Muscle of leg (tissue), 11 donors: ENCODE measurements around the gene KMO. TPM values are rescaled to one million over a fixed set of nuclear protein-coding genes. Genes with fewer than 3 reads are reported as not detected.
A peak's percentile ranks its signal among the peaks of the same experiment; 100 is the strongest.

ENCODE experiments used
- DNase-seq: peaks from one replicate; pipeline ENCODE4 v3.0.0; 2013
- H3K27ac ChIP-seq: one replicate; pipeline ENCODE4 v1.5.1; 2013; ENCODE audit warnings: mild to moderate bottlenecking, low read length, control low read depth
- H3K27me3 ChIP-seq: one replicate; pipeline ENCODE4 v1.6.1; 2013; ENCODE audit warnings: low read length; ENCODE audit not compliant: control insufficient read depth, insufficient read depth
- H3K36me3 ChIP-seq: one replicate; pipeline ENCODE4 v1.6.1; 2013; ENCODE audit warnings: low read length; ENCODE audit not compliant: control insufficient read depth, insufficient read depth
- H3K4me1 ChIP-seq: one replicate; pipeline ENCODE4 v1.6.1; 2013; ENCODE audit warnings: low read length; ENCODE audit not compliant: control insufficient read depth, insufficient read depth
- H3K4me3 ChIP-seq: one replicate; pipeline ENCODE4 v1.5.1; 2013; ENCODE audit warnings: low read length, control low read depth
- H3K9me3 ChIP-seq: replicated peaks from 2 replicates; pipeline ENCODE4 v1.6.1; 2013; ENCODE audit warnings: low read depth, low read length; ENCODE audit not compliant: control insufficient read depth
- WGBS: methylation state at CpG from one replicate; pipeline ENCODE4 v1.1.5; 2013; ENCODE audit warnings: missing lambda C conversion rate; ENCODE audit not compliant: insufficient coverage; 5-methylcytosine and 5-hydroxymethylcytosine counted together
- polyA plus RNA-seq, 8 donors: library from polyadenylated mRNA; unstranded; fragments of 120-200 nt; gene quantifications; one replicate each; pipeline versions ENCODE4 v1.2.1 to v1.2.3, GENCODE V29; 2013; ENCODE audit warnings: inconsistent platforms in 1 of 8, low replicate concordance in 1 of 8; ENCODE audit not compliant: insufficient read length in 8 of 8, insufficient read depth in 1 of 8
- total RNA-seq: library from RNA; stranded (reverse); fragments of 120-200 nt; gene quantifications from one replicate; pipeline ENCODE4 v1.2.4, GENCODE V29; 2013

The KMO gene
- total and polyA plus RNA-seq, 9 donors = 0.11 to 0.53 (median 0.23) TPM

GRCh38 chr1:241518476-241519307, 13.5 kb upstream of the KMO start:
- peak; percentile 2 for DNase-seq

DNA sequence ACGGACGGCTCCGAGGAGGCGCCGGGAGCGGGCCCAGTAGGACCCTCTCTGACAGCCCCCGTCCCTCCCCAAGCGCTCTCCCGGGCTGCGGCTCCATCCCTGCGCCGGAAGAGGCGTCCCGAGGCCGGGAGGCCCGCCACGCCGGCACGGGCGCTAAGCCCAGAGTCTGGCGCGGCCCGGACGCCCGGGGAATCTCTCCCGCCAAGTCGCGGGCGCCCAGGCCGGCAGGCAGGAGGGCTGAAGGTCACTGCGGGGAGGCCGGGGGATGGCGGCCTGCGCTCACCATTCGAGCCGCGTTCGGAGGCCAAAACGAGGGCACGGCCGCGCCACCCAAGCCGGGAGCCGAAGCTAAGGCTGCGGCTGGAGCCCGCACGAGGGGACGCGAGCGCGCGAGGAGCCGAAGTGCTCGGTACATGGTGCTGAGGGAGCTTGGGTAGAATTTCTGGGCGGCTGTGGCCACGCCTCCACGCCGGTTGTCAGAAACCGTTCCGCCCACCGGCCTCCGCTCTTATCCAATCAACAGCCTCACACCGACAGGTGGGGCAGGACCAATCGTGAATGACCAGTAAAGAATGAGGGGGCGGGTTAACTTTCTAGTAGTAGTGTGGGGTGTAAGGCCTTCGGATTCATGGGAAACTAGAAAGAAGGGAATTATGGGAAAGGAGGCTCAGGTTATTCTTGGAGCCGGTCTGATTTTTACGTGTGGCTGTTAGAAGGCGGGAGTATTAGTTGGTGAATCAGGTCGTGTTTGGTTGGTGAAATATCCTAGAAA, 12.7 kb upstream of the KMO start, which contains the start of gene FH:
FH (minus strand) TSS at position 448 of the 772 bp plus-strand sequence; CDS start at position 415, 33 bp downstream.
- no peaks in the 10 kb centered on the region for H3K9me3 ChIP-seq
- no peaks in the 10 kb centered on the region for H3K27me3 ChIP-seq
- DNase-seq = peak; percentile 99
- H3K4me3 ChIP-seq = peak within 1 kb of the TSS; percentile 86
- peaks cover 6% of the 10 kb centered on the region for H3K36me3 ChIP-seq
- under 1% methylated on average over 49 of the region's 70 CpGs for WGBS
- no peaks in the 10 kb centered on the region for H3K4me1 ChIP-seq
- H3K27ac ChIP-seq = peak within 1 kb of the TSS; percentile 89

More at GRCh38 chr1:241518476-241519307, 13.5 kb upstream of the KMO start:
- Histone ChIP-seq H3K4me3 (peak overlapping the region; percentile 86), H3K4me1 (no peaks in the 10 kb centered on the region), H3K27ac (peak overlapping the region; percentile 89), H3K36me3 (peaks cover 6% of the 10 kb centered on the region), H3K27me3 (no peaks in the 10 kb centered on the region), H3K9me3 (no peaks in the 10 kb centered on the region)
- WGBS = 2% methylated on average over 20 of the region's 28 CpGs

GRCh38 chr1:241520080-241520465, 12.1 kb upstream of the KMO start:
- H3K36me3 ChIP-seq = peaks cover 5% of the 10 kb centered on the region
- no peaks in the 10 kb centered on the region for H3K4me1 ChIP-seq
- no peak for DNase-seq
- WGBS = no CpG with 5 or more reads among the region's 6 CpGs
- no peaks in the 10 kb centered on the region for H3K9me3 ChIP-seq
- H3K27me3 ChIP-seq = no peaks in the 10 kb centered on the region
- peak overlapping the region; percentile 77 for H3K27ac ChIP-seq
- peak overlapping the region; percentile 86 for H3K4me3 ChIP-seq

- Histone ChIP-seq H3K4me3 (no peak overlapping the region), H3K36me3 (no peaks in the 10 kb centered on the region), H3K27ac (no peak overlapping the region), H3K4me1 (no peaks in the 10 kb centered on the region), H3K27me3 (no peaks in the 10 kb centered on the region), H3K9me3 (no peaks in the 10 kb centered on the region)
- no peak for DNase-seq
- WGBS = no CpG with 5 or more reads among the region's 2 CpGs
Measured at GRCh38 chr1:241521718-241522117, 10.5 kb upstream of the KMO start.

DNA sequence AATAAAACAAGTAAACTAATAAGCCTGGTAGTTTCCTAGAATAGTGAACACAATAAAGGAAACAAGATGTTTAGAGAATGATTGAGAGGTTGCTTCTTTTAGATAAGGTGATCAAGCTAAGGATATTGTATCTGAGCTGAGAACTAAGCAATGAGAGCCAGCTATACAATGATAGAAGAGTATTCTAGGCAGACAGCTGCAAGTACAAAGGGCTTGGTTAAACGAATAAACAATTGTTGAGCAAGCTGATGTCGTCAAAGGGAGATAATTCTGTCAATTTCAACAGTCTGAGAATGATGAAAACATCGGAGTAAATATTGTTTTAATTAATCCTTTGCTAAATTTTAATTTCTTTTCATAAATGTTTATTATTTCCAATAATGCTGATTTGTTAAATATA, 7.2 kb upstream of the KMO start:
- Histone ChIP-seq H3K27me3 (no peaks in the 10 kb centered on the region), H3K27ac (no peak overlapping the region), H3K4me3 (no peak overlapping the region), H3K9me3 (no peaks in the 10 kb centered on the region), H3K36me3 (no peaks in the 10 kb centered on the region), H3K4me1 (no peaks in the 10 kb centered on the region)
- no CpG with 5 or more reads among the region's 3 CpGs for WGBS
- no peak for DNase-seq

DNA sequence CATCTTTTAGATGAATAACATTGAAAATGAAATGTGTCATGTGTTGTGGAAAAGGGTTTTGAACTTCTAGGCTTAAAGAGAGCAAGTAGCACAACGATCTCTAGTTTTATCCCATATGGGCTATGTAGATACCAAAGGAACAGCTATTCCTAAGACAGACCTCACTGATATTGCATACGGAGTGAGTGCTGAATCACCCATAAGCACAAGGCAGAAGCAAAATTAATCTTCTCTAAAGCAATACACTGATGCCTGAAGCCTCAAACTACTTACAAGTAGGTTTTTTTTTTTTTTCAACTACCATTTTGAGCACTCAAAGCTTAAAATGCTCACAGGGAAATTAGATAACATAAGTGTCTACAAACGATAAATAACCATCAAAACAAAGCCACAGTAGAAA, 5.0 kb upstream of the KMO start:
- no peaks in the 10 kb centered on the region for H3K36me3 ChIP-seq
- no peak overlapping the region for H3K4me3 ChIP-seq
- H3K4me1 ChIP-seq = no peaks in the 10 kb centered on the region
- no peaks in the 10 kb centered on the region for H3K27me3 ChIP-seq
- H3K9me3 ChIP-seq = no peaks in the 10 kb centered on the region
- 40% methylated on average over 1 of the region's 3 CpGs for WGBS
- no peak overlapping the region for H3K27ac ChIP-seq
- DNase-seq = no peak

DNA sequence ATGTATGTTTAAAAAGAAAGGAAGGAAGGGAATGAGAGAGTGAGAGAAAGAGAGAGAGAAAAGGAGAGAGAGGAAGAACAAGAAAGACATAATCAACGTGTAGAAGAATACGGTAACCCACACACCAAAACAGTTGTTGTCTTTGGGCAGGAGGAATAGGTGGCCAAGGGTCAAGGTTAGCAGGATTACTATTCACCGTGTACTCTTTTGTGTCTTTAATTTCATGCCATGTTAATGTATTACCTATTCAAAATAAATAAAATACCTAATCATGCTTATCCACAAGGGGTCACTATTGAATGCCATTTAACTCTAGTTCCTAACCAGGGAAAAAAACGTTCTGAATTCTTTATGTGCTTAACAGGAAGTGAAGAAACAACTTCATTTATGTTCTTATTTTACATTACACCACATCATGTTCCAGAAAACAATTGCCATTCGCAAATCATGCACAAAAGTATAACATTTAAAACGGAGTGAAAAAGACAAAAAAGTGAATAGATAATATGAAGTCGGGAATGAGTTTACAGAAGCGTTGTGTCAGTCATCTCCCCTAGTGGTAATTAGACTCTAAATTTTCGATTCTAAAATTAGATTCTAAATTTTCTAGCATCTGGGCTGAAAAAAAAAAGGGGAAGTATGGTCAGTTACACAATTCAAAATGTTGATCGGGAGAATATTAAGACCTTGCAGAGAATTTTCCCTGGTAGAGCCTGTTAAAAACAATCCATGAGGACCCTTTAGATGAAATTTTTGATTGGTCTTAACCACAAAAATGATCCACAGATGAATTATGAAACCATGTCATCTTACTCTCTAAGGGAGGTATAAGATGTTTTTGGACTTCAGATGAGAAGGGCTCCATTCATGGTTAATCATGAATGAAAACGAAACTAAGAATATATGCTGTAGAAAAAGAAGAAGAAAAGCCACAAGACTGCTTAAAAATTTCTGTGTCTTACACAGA, 700 bp upstream of the KMO start:
- no peaks in the 10 kb centered on the region for H3K36me3 ChIP-seq
- no CpG with 5 or more reads among the region's 11 CpGs for WGBS
- H3K27ac ChIP-seq = peak overlapping the region; percentile 5
- H3K4me1 ChIP-seq = no peaks in the 10 kb centered on the region
- peak; percentile 73 for DNase-seq
- peak overlapping the region; percentile 28 for H3K4me3 ChIP-seq
- no peaks in the 10 kb centered on the region for H3K9me3 ChIP-seq
- peaks cover 3% of the 10 kb centered on the region for H3K27me3 ChIP-seq

- WGBS = 70% methylated on average over 2 of the region's 7 CpGs
- Histone ChIP-seq H3K9me3 (no peaks in the 10 kb centered on the region), H3K4me3 (no peak overlapping the region), H3K27me3 (peaks cover 3% of the 10 kb centered on the region), H3K27ac (no peak overlapping the region), H3K4me1 (no peaks in the 10 kb centered on the region), H3K36me3 (no peaks in the 10 kb centered on the region)
- DNase-seq = no peak
Measured at GRCh38 chr1:241532864-241533263, 686 bp downstream of the KMO start.

GRCh38 chr1:241533326-241534115, 1.3 kb downstream of the KMO start:
- Histone ChIP-seq H3K27ac (no peak overlapping the region), H3K9me3 (no peaks in the 10 kb centered on the region), H3K36me3 (no peaks in the 10 kb centered on the region), H3K27me3 (peaks cover 3% of the 10 kb centered on the region), H3K4me1 (no peaks in the 10 kb centered on the region), H3K4me3 (no peak overlapping the region)
- WGBS = 51% methylated on average over 2 of the region's 5 CpGs
- DNase-seq = no peak
